H1 (cell line): ENCODE measurements around the gene CAPZA2. TPM values are rescaled to one million over a fixed set of nuclear protein-coding genes. Genes with fewer than 3 reads are reported as not detected.

Experiments
- CTCF ChIA-PET: fragments of 300-600 bp; sonication (Branson Sonifier 250); formaldehyde crosslinking; loops from one replicate; lab custom pipeline; 2021; ENCODE audit not compliant: partially characterized antibody; lab: Charles Lee
- POLR2A ChIA-PET: fragments of 300-600 bp; sonication (Branson Sonifier 250); formaldehyde crosslinking; loops from one replicate; lab custom pipeline; 2021; ENCODE audit warnings: inconsistent platforms; ENCODE audit not compliant: partially characterized antibody; lab: Charles Lee
- DNase-seq, 2 experiments: peaks; one replicate each; pipeline versions ENCODE4 v3.0.0 to v3.0.0-alpha.2; 2010 to 2022; ENCODE audit warnings: low spot score in 2 of 2, low read depth in 1 of 2, mixed read lengths in 1 of 2
- FAIRE-seq: peaks from 2 replicates; lab custom pipeline; 2011; peaks lifted over from hg19 to GRCh38; lab: Jason Lieb, UNC
- H2AFZ ChIP-seq: 2 replicates; pipeline ENCODE4 v1.8.1; 2012; ENCODE audit warnings: low read length, inconsistent platforms
- H2AK5ac ChIP-seq: 2 replicates; pipeline ENCODE4 v1.6.1; 2013; ENCODE audit warnings: low read depth, low read length
- H2BK120ac ChIP-seq: replicated peaks from 2 replicates; pipeline ENCODE3; 2013; ENCODE audit warnings: low read depth, low read length, inconsistent platforms
- H2BK12ac ChIP-seq: 2 replicates; pipeline ENCODE4 v1.6.1; 2013; ENCODE audit warnings: low read depth, low read length
- H2BK15ac ChIP-seq: 2 replicates; pipeline ENCODE4 v1.6.1; 2013; ENCODE audit warnings: low read length
- H2BK20ac ChIP-seq: 2 replicates; pipeline ENCODE4 v1.6.1; 2013; ENCODE audit warnings: low read length
- H2BK5ac ChIP-seq: 2 replicates; pipeline ENCODE4 v1.6.1; 2013; ENCODE audit warnings: low read depth, low read length
- H3K14ac ChIP-seq: 2 replicates; pipeline ENCODE4 v1.6.1; 2013; ENCODE audit warnings: inconsistent platforms; ENCODE audit not compliant: insufficient read length
- H3K18ac ChIP-seq: 2 replicates; pipeline ENCODE4 v1.6.1; 2013; ENCODE audit warnings: low read length; ENCODE audit errors: extremely low read depth
- H3K23ac ChIP-seq: 2 replicates; pipeline ENCODE4 v1.6.1; 2013; ENCODE audit warnings: inconsistent platforms; ENCODE audit not compliant: insufficient read length
- H3K23me2 ChIP-seq: 2 replicates; pipeline ENCODE4 v1.6.1; 2013; ENCODE audit warnings: low read depth, low read length
- H3K27ac ChIP-seq: 2 replicates; pipeline ENCODE4 v1.6.1; 2011; ENCODE audit warnings: low read depth, low read length, inconsistent platforms
- H3K27me3 ChIP-seq, 4 experiments: replicated peaks in 1 of 4; 1 replicate in 1 of 4; 2 replicates in 3 of 4; pipeline versions ENCODE4 v1.6.1 to v1.8.1; 2011 to 2013; ENCODE audit warnings: low read length in 3 of 4, mild to moderate bottlenecking in 3 of 4, inconsistent platforms in 2 of 4, mixed read lengths in 2 of 4, moderate library complexity in 1 of 4; ENCODE audit not compliant: control insufficient read depth in 3 of 4, insufficient read depth in 3 of 4; ENCODE audit errors: extremely low read depth in 1 of 4
- H3K36me3 ChIP-seq, 4 experiments: 2 replicates each; pipeline versions ENCODE4 v1.6.1 to v1.8.1; 2011 to 2013; ENCODE audit warnings: mild to moderate bottlenecking in 4 of 4, low read length in 3 of 4, moderate library complexity in 2 of 4, control low read depth in 1 of 4, inconsistent platforms in 1 of 4; ENCODE audit not compliant: insufficient read depth in 4 of 4, control insufficient read depth in 2 of 4
- H3K4ac ChIP-seq: replicated peaks from 2 replicates; pipeline ENCODE3; 2013; ENCODE audit warnings: low read length, low read depth, mixed read lengths, inconsistent platforms; ENCODE audit not compliant: insufficient read length
- H3K4me1 ChIP-seq, 4 experiments: replicated peaks in 1 of 4; 1 replicate in 1 of 4; 2 replicates in 3 of 4; pipeline versions ENCODE4 v1.6.1 to v1.8.1; 2011 to 2013; ENCODE audit warnings: low read length in 3 of 4, inconsistent platforms in 2 of 4, mixed read lengths in 1 of 4; ENCODE audit not compliant: insufficient read depth in 4 of 4, control insufficient read depth in 3 of 4
- H3K4me2 ChIP-seq, 2 experiments: 2 replicates each; pipeline versions ENCODE4 v1.6.1 to v1.8.1; 2011 to 2013; ENCODE audit warnings: low read depth in 2 of 2, low read length in 2 of 2, control low read depth in 1 of 2, inconsistent platforms in 1 of 2, mild to moderate bottlenecking in 1 of 2; ENCODE audit not compliant: insufficient read depth in 1 of 2
- H3K4me3 ChIP-seq, 4 experiments: fragments of 200-600, 300-600 bp in 1 of 4; sonication (generic), shearing (Covaris generic), sonication (Bioruptor Twin) in 1 of 4; 2 replicates each; pipeline versions ENCODE4 v1.5.1 to v1.8.1; 2011 to 2016; ENCODE audit warnings: low read length in 4 of 4, low read depth in 3 of 4, control low read depth in 2 of 4, inconsistent platforms in 2 of 4, mild to moderate bottlenecking in 2 of 4, mixed read lengths in 1 of 4, moderate library complexity in 1 of 4; ENCODE audit not compliant: insufficient read depth in 2 of 4; ENCODE audit errors: extremely low read depth in 1 of 4
- H3K56ac ChIP-seq: replicated peaks from 2 replicates; pipeline ENCODE3; 2013; ENCODE audit warnings: low read depth, mild to moderate bottlenecking, mixed read lengths, low read length, inconsistent platforms; ENCODE audit not compliant: insufficient read length
- H3K79me1 ChIP-seq: 2 replicates; pipeline ENCODE4 v1.6.1; 2013; ENCODE audit warnings: low read depth, low read length, control low read depth
- H3K79me2 ChIP-seq, 2 experiments: 2 replicates each; pipeline versions ENCODE4 v1.6.1 to v1.8.1; 2012 to 2013; ENCODE audit warnings: low read length in 2 of 2, mild to moderate bottlenecking in 2 of 2, inconsistent platforms in 1 of 2; ENCODE audit not compliant: insufficient read depth in 2 of 2, control insufficient read depth in 1 of 2
- H3K9ac ChIP-seq, 4 experiments: replicated peaks in 1 of 4; 1 replicate in 1 of 4; 2 replicates in 3 of 4; pipeline versions ENCODE4 v1.6.1 to v1.8.1; 2011 to 2013; ENCODE audit warnings: low read depth in 3 of 4, low read length in 3 of 4, control low read depth in 2 of 4, mild to moderate bottlenecking in 2 of 4, moderate library complexity in 2 of 4, inconsistent platforms in 1 of 4; ENCODE audit errors: extremely low read depth in 1 of 4
- H3K9me3 ChIP-seq, 2 experiments: 2 replicates each; pipeline versions ENCODE4 v1.6.1 to v1.8.1; 2012 to 2013; ENCODE audit warnings: mild to moderate bottlenecking in 2 of 2, moderate library complexity in 2 of 2, control low read depth in 1 of 2, inconsistent platforms in 1 of 2, low read depth in 1 of 2, low read length in 1 of 2, mixed read lengths in 1 of 2; ENCODE audit not compliant: insufficient read depth in 2 of 2
- H4K20me1 ChIP-seq, 2 experiments: replicated peaks in 1 of 2; 2 replicates each; pipeline versions ENCODE3 to v1.8.1; 2011 to 2013; ENCODE audit warnings: inconsistent platforms in 2 of 2, low read length in 2 of 2, mild to moderate bottlenecking in 1 of 2; ENCODE audit not compliant: insufficient read depth in 2 of 2, control insufficient read depth in 1 of 2
- H4K5ac ChIP-seq: 2 replicates; pipeline ENCODE4 v1.6.1; 2013; ENCODE audit warnings: low read length, low read depth, mixed read lengths, inconsistent platforms; ENCODE audit not compliant: insufficient read length
- H4K8ac ChIP-seq: 2 replicates; pipeline ENCODE4 v1.8.0; 2013; ENCODE audit warnings: mild to moderate bottlenecking, moderate library complexity, low read length, inconsistent platforms; ENCODE audit not compliant: insufficient read depth; ENCODE audit errors: extremely low read depth
- H4K91ac ChIP-seq: replicated peaks from 2 replicates; pipeline ENCODE3; 2013; ENCODE audit warnings: low read length, mixed read lengths, inconsistent platforms; ENCODE audit not compliant: insufficient read length
- ATF2 ChIP-seq: IDR thresholded peaks from 2 replicates; pipeline ENCODE4 v1.6.1; 2012; ENCODE audit warnings: low read length, inconsistent platforms
- SP2 ChIP-seq: IDR thresholded peaks from 2 replicates; pipeline ENCODE4 v1.6.1; 2012; ENCODE audit warnings: mild to moderate bottlenecking, low read length, inconsistent platforms
- WGBS, 2 experiments: shearing (Covaris generic) in 1 of 2; methylation state at CpG; one replicate each; pipeline versions ENCODE4 v1.1.6 to v1.1.7; 2013 to 2015; ENCODE audit warnings: low lambda C conversion rate in 2 of 2, mixed read lengths in 2 of 2, inconsistent platforms in 1 of 2, low coverage in 1 of 2, missing lambda C conversion rate in 1 of 2; ENCODE audit not compliant: insufficient replicate concordance in 2 of 2, insufficient coverage in 1 of 2, insufficient read length in 1 of 2; ENCODE audit errors: extremely low coverage in 1 of 2, missing lambda C conversion rate in 1 of 2; 5-methylcytosine and 5-hydroxymethylcytosine counted together
- polyA plus RNA-seq, 7 experiments: library from polyadenylated mRNA; depleted of rRNA in 3 of 7; stranded (reverse) in 5 of 7; unstranded in 2 of 7; fragments of >200 nt in 5 of 7; fragments of 200-250 nt in 2 of 7; gene quantifications; 1 replicate in 5 of 7; 2 replicates in 1 of 7; 4 replicates in 1 of 7; pipeline versions ENCODE4 v1.2.1 to v1.2.3, GENCODE V29; 2011 to 2013; ENCODE audit warnings: missing spikeins in 2 of 7, mixed read lengths in 2 of 7
- total RNA-seq: library from RNA; stranded (reverse); fragmentation: NEBNext Ultra II Directional; extraction: Animal tissue kit (Norgen Biotek cat#: 25700); gene quantifications from 2 replicates; pipeline ENCODE4 v1.2.1, GENCODE V29; 2021

CAPZA2 gene
- total and polyA plus RNA-seq, 2 of the 8 experiments (the other 6 are each of a cell fraction or from before 2014, with no cell fraction given) = 33.2 to 145 TPM

- H3K4me2 ChIP-seq = no peak overlapping the region
- H2AFZ ChIP-seq = no peak overlapping the region
- no peaks in the 10 kb centered on the region for H3K4me1 ChIP-seq
- no peak for DNase-seq
- H4K20me1 ChIP-seq = no peaks in the 10 kb centered on the region
- no peak overlapping the region for H4K91ac ChIP-seq
- peaks cover 2% of the 10 kb centered on the region; the same call in 1 of the 2 replicates for H3K23me2 ChIP-seq
- no peak for FAIRE-seq
- no peak overlapping the region for H3K4me3 ChIP-seq
- no peak overlapping the region for H2BK5ac ChIP-seq
- ChIA-PET CTCF (interaction anchor here (0.6 kb wide), 1 partner anchor 87 kb away, joined by 3 read pairs; no protein-coding TSS in a partner anchor), POLR2A (no interaction called here)
- no peak overlapping the region for H2BK120ac ChIP-seq
- peaks cover 2 to 52% (median 13%) of the 10 kb centered on the region in 4 experiments; a peak in 6 of 8 replicates for H3K36me3 ChIP-seq
- H3K56ac ChIP-seq = no peak overlapping the region
- H2AK5ac ChIP-seq = no peak overlapping the region
- no peak overlapping the region for H2BK12ac ChIP-seq
- H3K79me2 ChIP-seq = no peaks in the 10 kb centered on the region
- WGBS, 2 experiments = 93% methylated on average over 3 of the region's 3 CpGs; no CpG with 5 or more reads in 1 of the 2 experiments
- H3K14ac ChIP-seq = no peak overlapping the region
- TF ChIP-seq ATF2 (no peak), SP2 (no peak)
- no peak overlapping the region for H3K18ac ChIP-seq
- no peaks in the 10 kb centered on the region for H3K9me3 ChIP-seq
- no peak overlapping the region for H3K4ac ChIP-seq
- H3K27ac ChIP-seq = no peak overlapping the region
- H3K23ac ChIP-seq = no peak overlapping the region
- no peaks in the 10 kb centered on the region for H3K79me1 ChIP-seq
- H2BK15ac ChIP-seq = no peak overlapping the region
- H3K9ac ChIP-seq = no peak overlapping the region
- no peak overlapping the region for H4K5ac ChIP-seq
- no peaks in the 10 kb centered on the region for H3K27me3 ChIP-seq
- H2BK20ac ChIP-seq = no peak overlapping the region
- H4K8ac ChIP-seq = no peak overlapping the region
Observed at GRCh38 chr7:116918704-116919103, 56.3 kb downstream of the CAPZA2 start.
